Panc1 (cell line): ENCODE results near the gene ADAM21. TPM values are rescaled to one million over a fixed set of nuclear protein-coding genes. Genes with fewer than 3 reads are reported as not detected.
A peak's percentile ranks its signal among the peaks of the same experiment; 100 is the strongest.

Experiments used
- ATAC-seq: fragments of 200-7000 bp; cut with Tn5 transposase; 2 replicates; pipeline ENCODE4 v1.9.1; 2020; ENCODE audit warnings: mild to moderate bottlenecking, moderate library complexity
- BruUV-seq: library from RNA; stranded (reverse); fragments of 400-500 nt; replicated peaks from 2 replicates; lab custom pipeline; 2021; lab: Mats Ljungman, UMichigan
- CTCF ChIA-PET: fragments of 300-600 bp; sonication (Branson Sonifier 250); formaldehyde crosslinking; loops from one replicate; lab custom pipeline; 2022; ENCODE audit warnings: antibody characterized with exemption; lab: Charles Lee
- POLR2A ChIA-PET: fragments of 300-600 bp; sonication (Branson Sonifier 250); formaldehyde crosslinking; loops from one replicate; lab custom pipeline; 2022; ENCODE audit warnings: antibody characterized with exemption; lab: Charles Lee
- DNase-seq: peaks from one replicate; pipeline ENCODE4 v3.0.0-alpha.2; 2010; ENCODE audit warnings: low read depth, low spot score
- H3K27ac ChIP-seq: 2 replicates; pipeline ENCODE4 v1.5.1; 2011; ENCODE audit warnings: mild to moderate bottlenecking, low read length, inconsistent platforms
- H3K27me3 ChIP-seq: fragments of 200-500 bp; sonication (Bioruptor generic); 2 replicates; pipeline ENCODE4 v1.6.0; 2014; ENCODE audit warnings: low read length, inconsistent platforms; ENCODE audit not compliant: control insufficient read depth, insufficient read depth
- H3K36me3 ChIP-seq: fragments of 200-500 bp; sonication (Bioruptor generic); 2 replicates; pipeline ENCODE4 v1.5.1; 2014; ENCODE audit warnings: inconsistent platforms, mild to moderate bottlenecking, low read length, moderate library complexity; ENCODE audit not compliant: control insufficient read depth, insufficient read depth
- H3K4me1 ChIP-seq: 2 replicates; pipeline ENCODE4 v1.5.1; 2011; ENCODE audit warnings: inconsistent platforms, mild to moderate bottlenecking, low read length, moderate library complexity; ENCODE audit not compliant: control insufficient read depth, insufficient read depth
- H3K4me3 ChIP-seq, 2 experiments: 2 replicates each; pipeline ENCODE4 v1.5.1; 2011 to 2012; ENCODE audit warnings: low read depth in 2 of 2, low read length in 2 of 2, mild to moderate bottlenecking in 2 of 2, inconsistent platforms in 1 of 2, moderate library complexity in 1 of 2
- H3K9me3 ChIP-seq: fragments of 200-500 bp; sonication (Bioruptor generic); 2 replicates; pipeline ENCODE4 v1.5.1; 2014; ENCODE audit warnings: low read depth, mild to moderate bottlenecking, inconsistent platforms, low read length, moderate library complexity; ENCODE audit not compliant: control insufficient read depth, insufficient read depth
- POLR2AphosphoS5 ChIP-seq: IDR thresholded peaks from 2 replicates; pipeline ENCODE4 v1.6.1; 2012; ENCODE audit warnings: mild to moderate bottlenecking, low read depth, low read length, moderate library complexity
- SIN3A ChIP-seq: IDR thresholded peaks from 2 replicates; pipeline ENCODE4 v1.6.1; 2012; ENCODE audit warnings: low read depth, mild to moderate bottlenecking, low read length, moderate library complexity, borderline replicate concordance; ENCODE audit not compliant: insufficient read depth
- TCF7L2 ChIP-seq: IDR thresholded peaks from 2 replicates; pipeline ENCODE4 v1.6.1; 2011; ENCODE audit warnings: mild to moderate bottlenecking, low read depth, low read length, inconsistent platforms
- in situ Hi-C: cut with HindIII; loops from 2 replicates; pipeline ENCODE4 v1.10.0; 2016; ENCODE audit warnings: low sequenced_read_pairs, low pct_unique_long_range_greater_than_20kb
- intact Hi-C: fragments of 100-400 bp; cut with micrococcal nuclease; formaldehyde crosslinking; loops from one replicate; pipeline ENCODE4 v1.10.0; 2022; ENCODE audit not compliant: unreplicated experiment
- total RNA-seq: library from RNA; stranded (reverse); gene quantifications from one replicate; pipeline ENCODE4 v1.2.1, GENCODE V29; 2021; ENCODE audit not compliant: unreplicated experiment
- TF ChIP-seq, protein P1 (sequence below): fragments of 450-650 bp; IDR thresholded peaks from 2 replicates; pipeline ENCODE4 v1.5.1; 2017; ENCODE audit warnings: mild to moderate bottlenecking
- TF ChIP-seq, protein P2 (sequence below), 2 experiments: IDR thresholded peaks; 2 replicates each; pipeline ENCODE4 v1.6.1; 2011 to 2012; ENCODE audit warnings: low read depth in 2 of 2, control low read depth in 1 of 2, low read length in 1 of 2, mild to moderate bottlenecking in 1 of 2, moderate library complexity in 1 of 2; ENCODE audit not compliant: insufficient read depth in 1 of 2

ADAM21 gene
- total RNA-seq, 1 experiment from 2014 or later: 0.08 TPM

DNA sequence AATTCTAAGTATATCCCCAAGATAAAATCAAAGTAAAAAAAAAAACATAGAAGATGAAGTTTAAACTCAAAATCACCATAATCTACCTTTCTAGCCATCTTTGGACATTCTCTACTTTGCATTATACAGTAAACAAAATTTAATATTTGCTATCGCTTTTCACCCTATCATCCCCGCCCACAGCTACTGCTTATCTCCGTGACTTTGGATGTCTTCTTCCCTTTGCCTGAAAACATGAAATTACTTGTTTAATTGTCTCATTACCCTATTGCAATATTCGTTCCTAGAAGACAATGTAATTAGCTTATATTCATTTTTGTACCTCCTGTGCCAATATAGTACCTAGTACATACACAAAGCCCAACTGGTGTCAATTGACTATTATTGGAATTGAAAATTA, 44.4 kb upstream of the ADAM21 start:
- Histone ChIP-seq H3K9me3 (no peaks in the 10 kb centered on the region), H3K4me1 (no peaks in the 10 kb centered on the region), H3K27me3 (no peaks in the 10 kb centered on the region), H3K27ac (no peak overlapping the region), H3K36me3 (no peaks in the 10 kb centered on the region; the same call in 1 of the 2 replicates), H3K4me3 (no peak overlapping the region)
- ATAC-seq: no peak
- no TSS peak for BruUV-seq
- DNase-seq: no peak
- in situ Hi-C loops: no loop called here
- intact Hi-C loops: no loop called here
- POLR2A ChIA-PET: no interaction called here
- CTCF ChIA-PET: interaction anchor here (0.6 kb wide), 1 partner anchor 380 kb away, joined by 3 read pairs; no protein-coding TSS in a partner anchor
- TF ChIP-seq TCF7L2 (no peak), POLR2AphosphoS5 (no peak), SIN3A (no peak)
- TF ChIP-seq, protein P1, sequence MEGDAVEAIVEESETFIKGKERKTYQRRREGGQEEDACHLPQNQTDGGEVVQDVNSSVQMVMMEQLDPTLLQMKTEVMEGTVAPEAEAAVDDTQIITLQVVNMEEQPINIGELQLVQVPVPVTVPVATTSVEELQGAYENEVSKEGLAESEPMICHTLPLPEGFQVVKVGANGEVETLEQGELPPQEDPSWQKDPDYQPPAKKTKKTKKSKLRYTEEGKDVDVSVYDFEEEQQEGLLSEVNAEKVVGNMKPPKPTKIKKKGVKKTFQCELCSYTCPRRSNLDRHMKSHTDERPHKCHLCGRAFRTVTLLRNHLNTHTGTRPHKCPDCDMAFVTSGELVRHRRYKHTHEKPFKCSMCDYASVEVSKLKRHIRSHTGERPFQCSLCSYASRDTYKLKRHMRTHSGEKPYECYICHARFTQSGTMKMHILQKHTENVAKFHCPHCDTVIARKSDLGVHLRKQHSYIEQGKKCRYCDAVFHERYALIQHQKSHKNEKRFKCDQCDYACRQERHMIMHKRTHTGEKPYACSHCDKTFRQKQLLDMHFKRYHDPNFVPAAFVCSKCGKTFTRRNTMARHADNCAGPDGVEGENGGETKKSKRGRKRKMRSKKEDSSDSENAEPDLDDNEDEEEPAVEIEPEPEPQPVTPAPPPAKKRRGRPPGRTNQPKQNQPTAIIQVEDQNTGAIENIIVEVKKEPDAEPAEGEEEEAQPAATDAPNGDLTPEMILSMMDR: no peak
- TF ChIP-seq, protein P2, sequence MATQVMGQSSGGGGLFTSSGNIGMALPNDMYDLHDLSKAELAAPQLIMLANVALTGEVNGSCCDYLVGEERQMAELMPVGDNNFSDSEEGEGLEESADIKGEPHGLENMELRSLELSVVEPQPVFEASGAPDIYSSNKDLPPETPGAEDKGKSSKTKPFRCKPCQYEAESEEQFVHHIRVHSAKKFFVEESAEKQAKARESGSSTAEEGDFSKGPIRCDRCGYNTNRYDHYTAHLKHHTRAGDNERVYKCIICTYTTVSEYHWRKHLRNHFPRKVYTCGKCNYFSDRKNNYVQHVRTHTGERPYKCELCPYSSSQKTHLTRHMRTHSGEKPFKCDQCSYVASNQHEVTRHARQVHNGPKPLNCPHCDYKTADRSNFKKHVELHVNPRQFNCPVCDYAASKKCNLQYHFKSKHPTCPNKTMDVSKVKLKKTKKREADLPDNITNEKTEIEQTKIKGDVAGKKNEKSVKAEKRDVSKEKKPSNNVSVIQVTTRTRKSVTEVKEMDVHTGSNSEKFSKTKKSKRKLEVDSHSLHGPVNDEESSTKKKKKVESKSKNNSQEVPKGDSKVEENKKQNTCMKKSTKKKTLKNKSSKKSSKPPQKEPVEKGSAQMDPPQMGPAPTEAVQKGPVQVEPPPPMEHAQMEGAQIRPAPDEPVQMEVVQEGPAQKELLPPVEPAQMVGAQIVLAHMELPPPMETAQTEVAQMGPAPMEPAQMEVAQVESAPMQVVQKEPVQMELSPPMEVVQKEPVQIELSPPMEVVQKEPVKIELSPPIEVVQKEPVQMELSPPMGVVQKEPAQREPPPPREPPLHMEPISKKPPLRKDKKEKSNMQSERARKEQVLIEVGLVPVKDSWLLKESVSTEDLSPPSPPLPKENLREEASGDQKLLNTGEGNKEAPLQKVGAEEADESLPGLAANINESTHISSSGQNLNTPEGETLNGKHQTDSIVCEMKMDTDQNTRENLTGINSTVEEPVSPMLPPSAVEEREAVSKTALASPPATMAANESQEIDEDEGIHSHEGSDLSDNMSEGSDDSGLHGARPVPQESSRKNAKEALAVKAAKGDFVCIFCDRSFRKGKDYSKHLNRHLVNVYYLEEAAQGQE (IDR thresholded peaks at IDR 0.05; ENCODE audit: insufficient read depth in 1 of 2, low read depth in 2 of 2, low read length in 1 of 2): no peak

DNA sequence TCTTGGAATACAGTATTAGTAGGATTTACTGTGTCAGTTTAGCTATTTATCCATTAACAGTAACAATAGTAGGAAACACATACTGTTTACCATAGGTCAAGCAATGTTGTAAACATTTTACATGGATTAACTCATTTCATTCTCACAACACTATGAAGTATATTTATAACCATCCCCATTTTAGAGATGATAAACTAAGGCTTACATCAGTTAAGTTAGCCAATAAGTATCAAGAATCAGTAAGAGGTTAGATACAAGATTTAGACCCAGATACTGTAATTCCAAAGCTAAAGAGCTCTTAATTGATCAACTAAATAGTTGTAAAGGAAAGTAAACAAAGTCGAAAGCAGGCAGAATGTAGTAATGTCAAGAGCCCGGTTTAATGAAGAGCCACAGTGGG, 36.2 kb upstream of the ADAM21 start:
- intact Hi-C loops: no loop called here
- POLR2A ChIA-PET: no interaction called here
- no peaks in the 10 kb centered on the region for H3K4me1 ChIP-seq
- no peaks in the 10 kb centered on the region for H3K27me3 ChIP-seq
- H3K9me3 ChIP-seq: no peaks in the 10 kb centered on the region
- BruUV-seq: no TSS peak
- CTCF ChIA-PET: interaction anchor here (0.6 kb wide), 1 partner anchor 316 kb away, joined by 3 read pairs; no protein-coding TSS in a partner anchor
- no peak for DNase-seq
- no peak for ATAC-seq
- in situ Hi-C loops: no loop called here
- H3K27ac ChIP-seq: no peak overlapping the region
- peak overlapping the region; percentile 94 for H3K4me3 ChIP-seq
- H3K36me3 ChIP-seq: peaks cover 3% of the 10 kb centered on the region; the same call in 1 of the 2 replicates
- TF ChIP-seq, protein P2 (IDR thresholded peaks at IDR 0.05; ENCODE audit: insufficient read depth in 1 of 2, low read depth in 2 of 2, low read length in 1 of 2): no peak
- TF ChIP-seq POLR2AphosphoS5: no peak
- no peak for TF ChIP-seq TCF7L2
